Measurements from ENCODE around the gene SLC17A2. TPM values are rescaled to one million over a fixed set of nuclear protein-coding genes. Genes with fewer than 3 reads are reported as not detected.

The SLC17A2 gene
- total and polyA plus RNA-seq, 4 donors: not detected

DNA sequence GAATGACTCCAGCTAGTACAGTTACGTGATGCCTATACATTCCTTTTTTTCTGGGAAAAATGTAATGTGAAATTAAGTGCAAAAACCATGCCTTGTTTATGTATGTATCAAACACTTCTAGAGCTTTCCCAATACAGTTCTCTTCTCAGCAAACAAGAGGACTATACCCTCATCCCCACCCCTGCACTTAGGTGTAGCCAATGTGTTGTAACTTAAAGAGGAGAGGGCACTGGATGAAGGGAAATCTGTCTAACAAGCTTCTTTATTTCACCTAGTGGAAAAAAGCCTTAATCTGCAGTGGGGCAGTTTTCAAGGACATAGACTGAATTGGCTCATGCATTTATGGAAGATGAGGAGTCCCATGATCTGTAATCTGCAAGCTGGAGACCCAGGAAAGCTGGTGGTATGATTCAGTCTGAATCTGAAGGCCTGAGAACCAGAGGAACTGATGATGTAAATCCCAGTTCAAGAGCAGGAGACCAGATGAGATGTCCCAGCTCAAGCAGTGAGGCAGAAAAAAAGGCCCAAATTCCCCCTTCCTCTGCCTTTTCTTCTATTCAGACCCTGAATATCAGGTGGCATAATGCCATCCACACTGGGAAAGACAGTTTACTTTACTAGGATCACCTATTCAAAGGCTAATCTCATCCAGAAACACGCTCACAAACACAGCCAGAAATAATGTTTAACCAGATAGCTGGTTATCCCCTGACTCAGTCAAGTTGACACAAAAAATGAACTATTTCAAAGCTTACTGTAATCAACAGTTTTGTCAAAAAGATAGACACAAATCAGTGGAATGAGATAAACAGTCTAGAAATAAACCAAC is 30.7 kb downstream of the SLC17A2 start:
- no peak overlapping the region for H3K27ac ChIP-seq (ENCODE audit: low read depth in 1 of 2, low read length in 2 of 2)
- no peaks in the 10 kb centered on the region for H3K4me1 ChIP-seq (ENCODE audit: control insufficient read depth in 1 of 2, insufficient read depth in 2 of 2, low read length in 2 of 2)
- WGBS, 2 donors: 95 to 96% methylated on average over 2 of the region's 2 CpGs
- intact Hi-C loops (cut with DNase I): loop anchor here in 1 of 2 donors (10.0 kb wide), 1 partner anchor 185 kb away; no protein-coding TSS in a partner anchor
- no peaks in the 10 kb centered on the region for H3K27me3 ChIP-seq (ENCODE audit: control insufficient read depth in 1 of 2, insufficient read depth in 2 of 2, low read length in 1 of 2)
- DNase-seq (no peak), ATAC-seq (ENCODE audit: low FRiP score) (no peak)
- H3K4me3 ChIP-seq (ENCODE audit: low read length in 2 of 2): no peak overlapping the region
- no peaks in the 10 kb centered on the region for H3K36me3 ChIP-seq (ENCODE audit: control insufficient read depth in 1 of 2, insufficient read depth in 2 of 2, low read length in 1 of 2)
- no peaks in the 10 kb centered on the region for H3K9me3 ChIP-seq (ENCODE audit: control insufficient read depth, low read length)

DNA sequence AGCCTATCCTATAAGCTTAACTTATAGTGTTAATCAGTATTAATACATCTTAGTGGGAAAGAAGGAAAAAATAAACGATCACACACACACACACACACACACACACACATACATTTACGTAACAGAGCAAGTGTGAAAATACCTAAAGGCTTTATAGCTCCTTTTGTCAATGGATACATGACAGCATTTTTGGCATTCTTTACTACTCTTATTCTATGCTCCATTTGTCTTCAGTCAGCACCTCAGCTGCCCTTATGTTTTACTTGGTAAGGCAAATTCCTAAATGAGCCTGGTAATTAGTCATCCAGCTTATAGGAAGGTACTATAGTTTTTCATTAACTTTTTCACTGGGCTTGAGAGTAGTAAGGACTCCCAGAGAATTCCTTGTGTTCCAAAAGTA is 31.4 kb downstream of the SLC17A2 start:
- WGBS, 2 donors: 63 to 65% methylated on average over 2 of the region's 2 CpGs
- H3K4me3 ChIP-seq (ENCODE audit: low read length in 2 of 2): no peak overlapping the region
- H3K27ac ChIP-seq (ENCODE audit: low read depth in 1 of 2, low read length in 2 of 2): no peak overlapping the region
- H3K4me1 ChIP-seq (ENCODE audit: control insufficient read depth in 1 of 2, insufficient read depth in 2 of 2, low read length in 2 of 2): no peaks in the 10 kb centered on the region
- no peak for ATAC-seq (ENCODE audit: low FRiP score)
- H3K9me3 ChIP-seq (ENCODE audit: control insufficient read depth, low read length): no peaks in the 10 kb centered on the region
- intact Hi-C loops (cut with DNase I): loop anchor here in 1 of 2 donors (10.0 kb wide), 1 partner anchor 184 kb away; no protein-coding TSS in a partner anchor
- H3K36me3 ChIP-seq (ENCODE audit: control insufficient read depth in 1 of 2, insufficient read depth in 2 of 2, low read length in 1 of 2): no peaks in the 10 kb centered on the region
- no peak for DNase-seq
- no peaks in the 10 kb centered on the region for H3K27me3 ChIP-seq (ENCODE audit: control insufficient read depth in 1 of 2, insufficient read depth in 2 of 2, low read length in 1 of 2)

DNA sequence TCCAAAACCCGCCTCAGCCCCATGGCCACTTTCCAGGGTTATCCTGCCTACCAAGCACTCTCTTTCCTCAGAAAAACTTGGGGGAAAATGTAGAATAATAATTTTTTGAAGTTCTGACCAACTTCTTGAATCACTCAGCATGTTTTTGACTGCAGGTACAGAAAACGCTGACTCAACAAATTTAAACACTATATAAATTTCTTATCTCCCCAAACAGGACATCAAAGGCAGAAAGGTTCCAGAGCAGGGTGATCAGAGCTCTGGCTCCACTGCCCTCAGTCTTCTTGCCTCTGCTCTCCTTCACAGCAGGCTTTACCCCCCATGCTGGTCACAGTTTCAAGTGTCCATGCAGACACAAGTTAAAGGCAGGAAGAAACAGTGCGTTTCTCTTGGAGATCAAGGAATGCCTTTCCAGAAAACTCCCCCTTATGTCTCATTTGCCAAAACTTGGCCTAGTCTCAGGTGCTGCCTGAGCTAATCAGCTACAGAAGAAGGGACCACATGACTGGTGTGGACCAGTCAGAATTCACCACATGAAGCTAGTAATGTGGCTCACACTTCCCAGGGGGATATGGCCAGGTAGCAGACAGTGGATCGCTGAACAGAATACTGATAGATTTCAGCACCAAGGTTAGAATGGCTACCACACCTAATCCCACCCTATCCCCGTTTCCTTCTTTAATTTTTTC is 32.1 kb downstream of the SLC17A2 start:
- Histone ChIP-seq H3K27me3 (ENCODE audit: control insufficient read depth in 1 of 2, insufficient read depth in 2 of 2, low read length in 1 of 2) (no peaks in the 10 kb centered on the region), H3K4me1 (ENCODE audit: control insufficient read depth in 1 of 2, insufficient read depth in 2 of 2, low read length in 2 of 2) (no peaks in the 10 kb centered on the region), H3K27ac (ENCODE audit: low read depth in 1 of 2, low read length in 2 of 2) (no peak overlapping the region), H3K36me3 (ENCODE audit: control insufficient read depth in 1 of 2, insufficient read depth in 2 of 2, low read length in 1 of 2) (no peaks in the 10 kb centered on the region), H3K9me3 (ENCODE audit: control insufficient read depth, low read length) (no peaks in the 10 kb centered on the region), H3K4me3 (ENCODE audit: low read length in 2 of 2) (no peak overlapping the region)
- ATAC-seq (ENCODE audit: low FRiP score) (no peak), DNase-seq (no peak)
- intact Hi-C loops (cut with DNase I): loop anchor here in 1 of 2 donors (10.0 kb wide), 1 partner anchor 184 kb away; no protein-coding TSS in a partner anchor
- WGBS, 2 donors: 82 to 83% methylated on average over 5 of the region's 5 CpGs

DNA sequence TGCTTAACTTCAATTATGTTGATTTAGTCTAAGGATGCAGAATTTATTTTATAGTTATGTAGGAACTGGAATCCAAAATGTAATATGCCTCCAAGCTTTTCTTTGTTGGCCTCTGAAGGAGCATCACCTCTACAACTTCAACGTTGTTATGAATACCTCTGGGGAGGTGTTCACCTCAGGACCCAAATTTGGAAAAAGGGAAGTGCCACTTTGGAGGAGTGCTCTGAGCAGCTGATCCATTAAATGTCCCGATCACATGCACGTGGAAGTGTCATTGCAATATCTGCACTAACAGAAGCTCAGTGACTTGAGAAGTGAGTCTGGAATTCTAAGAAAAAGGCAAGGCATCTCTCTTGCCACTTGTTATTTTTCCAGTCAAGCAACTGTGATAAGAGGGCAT is 34.2 kb downstream of the SLC17A2 start:
- Histone ChIP-seq H3K4me1 (ENCODE audit: control insufficient read depth in 1 of 2, insufficient read depth in 2 of 2, low read length in 2 of 2) (no peaks in the 10 kb centered on the region), H3K4me3 (ENCODE audit: low read length in 2 of 2) (no peak overlapping the region), H3K36me3 (ENCODE audit: control insufficient read depth in 1 of 2, insufficient read depth in 2 of 2, low read length in 1 of 2) (no peaks in the 10 kb centered on the region), H3K27me3 (ENCODE audit: control insufficient read depth in 1 of 2, insufficient read depth in 2 of 2, low read length in 1 of 2) (no peaks in the 10 kb centered on the region), H3K9me3 (ENCODE audit: control insufficient read depth, low read length) (no peaks in the 10 kb centered on the region), H3K27ac (ENCODE audit: low read depth in 1 of 2, low read length in 2 of 2) (no peak overlapping the region)
- WGBS, 2 donors: 50 to 60% methylated on average over 3 of the region's 3 CpGs
- DNase-seq: no peak
- ATAC-seq (ENCODE audit: low FRiP score): no peak
- intact Hi-C loops (cut with DNase I): loop anchor here in 1 of 2 donors (10.0 kb wide), 1 partner anchor 181 kb away; no protein-coding TSS in a partner anchor

DNA sequence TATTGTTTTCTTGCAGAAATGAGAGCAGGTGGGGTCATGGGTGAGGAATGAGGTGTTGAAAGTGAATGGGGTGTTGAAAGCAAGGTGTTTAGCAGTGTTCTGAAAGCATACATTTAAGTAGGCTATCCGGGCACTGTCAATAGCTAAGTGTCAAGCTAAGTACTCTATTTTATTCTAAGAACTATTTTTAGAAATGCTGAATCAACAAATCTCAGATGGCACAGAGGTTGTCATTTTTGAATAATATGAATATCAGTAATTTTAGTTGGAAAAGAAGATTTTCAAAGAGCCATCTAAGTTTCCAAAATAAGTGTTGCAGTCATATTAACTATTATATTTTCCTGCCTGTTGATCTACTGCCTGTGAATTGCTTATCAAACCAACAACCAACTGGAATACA is 34.7 kb downstream of the SLC17A2 start:
- Histone ChIP-seq H3K27me3 (ENCODE audit: control insufficient read depth in 1 of 2, insufficient read depth in 2 of 2, low read length in 1 of 2) (no peaks in the 10 kb centered on the region), H3K36me3 (ENCODE audit: control insufficient read depth in 1 of 2, insufficient read depth in 2 of 2, low read length in 1 of 2) (no peaks in the 10 kb centered on the region), H3K4me1 (ENCODE audit: control insufficient read depth in 1 of 2, insufficient read depth in 2 of 2, low read length in 2 of 2) (no peaks in the 10 kb centered on the region), H3K9me3 (ENCODE audit: control insufficient read depth, low read length) (no peaks in the 10 kb centered on the region), H3K4me3 (ENCODE audit: low read length in 2 of 2) (no peak overlapping the region), H3K27ac (ENCODE audit: low read depth in 1 of 2, low read length in 2 of 2) (no peak overlapping the region)
- WGBS, 2 donors: 92 to 93% methylated on average over 1 of the region's 1 CpG
- ATAC-seq (ENCODE audit: low FRiP score) (no peak), DNase-seq (no peak)
- intact Hi-C loops (cut with DNase I): loop anchor here in 1 of 2 donors (10.0 kb wide), 1 partner anchor 181 kb away; no protein-coding TSS in a partner anchor

DNA sequence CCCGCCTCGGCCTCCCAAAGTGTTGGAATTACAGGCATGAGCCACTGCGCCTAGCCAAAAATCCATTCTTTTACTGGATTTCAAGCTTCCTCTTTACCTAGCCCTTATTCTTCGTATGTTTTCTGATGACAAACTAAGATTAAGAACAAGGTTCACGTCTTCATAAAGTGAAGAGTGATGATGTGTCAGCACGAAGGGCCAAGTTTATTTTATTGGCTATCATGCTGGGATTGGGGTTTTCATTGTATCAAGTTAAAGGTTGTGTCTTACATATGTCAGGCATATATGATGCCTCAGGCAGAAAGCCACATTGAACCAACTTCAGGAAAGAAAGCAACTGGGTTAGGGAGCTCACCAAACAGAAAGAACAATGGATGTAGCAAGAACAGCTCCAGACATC is 36.7 kb downstream of the SLC17A2 start:
- intact Hi-C loops (cut with DNase I): loop anchor here (5.0 to 10.0 kb wide), 2 partner anchors 106 to 179 kb away; no protein-coding TSS in a partner anchor
- Histone ChIP-seq H3K9me3 (ENCODE audit: control insufficient read depth, low read length) (no peaks in the 10 kb centered on the region), H3K36me3 (ENCODE audit: control insufficient read depth in 1 of 2, insufficient read depth in 2 of 2, low read length in 1 of 2) (no peaks in the 10 kb centered on the region), H3K4me1 (ENCODE audit: control insufficient read depth in 1 of 2, insufficient read depth in 2 of 2, low read length in 2 of 2) (no peaks in the 10 kb centered on the region), H3K4me3 (ENCODE audit: low read length in 2 of 2) (no peak overlapping the region), H3K27ac (ENCODE audit: low read depth in 1 of 2, low read length in 2 of 2) (no peak overlapping the region), H3K27me3 (ENCODE audit: control insufficient read depth in 1 of 2, insufficient read depth in 2 of 2, low read length in 1 of 2) (no peaks in the 10 kb centered on the region)
- WGBS, 2 donors: 87 to 89% methylated on average over 6 of the region's 6 CpGs
- no peak for ATAC-seq (ENCODE audit: low FRiP score)
- DNase-seq: no peak

DNA sequence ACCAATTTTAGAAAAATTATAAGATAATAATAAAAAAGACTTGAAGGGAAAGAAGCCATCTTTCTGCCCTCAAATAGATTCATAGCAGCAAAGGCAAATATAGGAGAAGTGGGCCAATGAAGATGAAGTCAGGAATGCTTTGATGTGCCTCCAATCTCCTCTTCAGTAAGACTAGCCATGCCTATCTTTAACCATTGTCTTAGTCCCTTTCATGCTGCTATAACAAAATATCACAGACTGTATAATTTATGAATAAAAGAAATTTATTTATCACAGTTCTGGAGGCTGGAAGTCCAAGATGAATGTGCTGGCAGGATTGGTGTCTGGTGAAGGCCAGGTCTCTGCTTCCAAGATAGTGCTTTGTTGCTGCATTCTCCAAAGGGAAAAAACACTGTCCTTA is 37.6 kb downstream of the SLC17A2 start:
- no peak for DNase-seq
- ATAC-seq (ENCODE audit: low FRiP score): no peak
- no peaks in the 10 kb centered on the region for H3K9me3 ChIP-seq (ENCODE audit: control insufficient read depth, low read length)
- no peaks in the 10 kb centered on the region for H3K4me1 ChIP-seq (ENCODE audit: control insufficient read depth in 1 of 2, insufficient read depth in 2 of 2, low read length in 2 of 2)
- H3K27ac ChIP-seq (ENCODE audit: low read depth in 1 of 2, low read length in 2 of 2): no peak overlapping the region
- H3K27me3 ChIP-seq (ENCODE audit: control insufficient read depth in 1 of 2, insufficient read depth in 2 of 2, low read length in 1 of 2): no peaks in the 10 kb centered on the region
- intact Hi-C loops (cut with DNase I): loop anchor here (5.0 to 10.0 kb wide), 2 partner anchors 106 to 178 kb away; no protein-coding TSS in a partner anchor
- H3K4me3 ChIP-seq (ENCODE audit: low read length in 2 of 2): no peak overlapping the region
- no peaks in the 10 kb centered on the region for H3K36me3 ChIP-seq (ENCODE audit: control insufficient read depth in 1 of 2, insufficient read depth in 2 of 2, low read length in 1 of 2)

DNA sequence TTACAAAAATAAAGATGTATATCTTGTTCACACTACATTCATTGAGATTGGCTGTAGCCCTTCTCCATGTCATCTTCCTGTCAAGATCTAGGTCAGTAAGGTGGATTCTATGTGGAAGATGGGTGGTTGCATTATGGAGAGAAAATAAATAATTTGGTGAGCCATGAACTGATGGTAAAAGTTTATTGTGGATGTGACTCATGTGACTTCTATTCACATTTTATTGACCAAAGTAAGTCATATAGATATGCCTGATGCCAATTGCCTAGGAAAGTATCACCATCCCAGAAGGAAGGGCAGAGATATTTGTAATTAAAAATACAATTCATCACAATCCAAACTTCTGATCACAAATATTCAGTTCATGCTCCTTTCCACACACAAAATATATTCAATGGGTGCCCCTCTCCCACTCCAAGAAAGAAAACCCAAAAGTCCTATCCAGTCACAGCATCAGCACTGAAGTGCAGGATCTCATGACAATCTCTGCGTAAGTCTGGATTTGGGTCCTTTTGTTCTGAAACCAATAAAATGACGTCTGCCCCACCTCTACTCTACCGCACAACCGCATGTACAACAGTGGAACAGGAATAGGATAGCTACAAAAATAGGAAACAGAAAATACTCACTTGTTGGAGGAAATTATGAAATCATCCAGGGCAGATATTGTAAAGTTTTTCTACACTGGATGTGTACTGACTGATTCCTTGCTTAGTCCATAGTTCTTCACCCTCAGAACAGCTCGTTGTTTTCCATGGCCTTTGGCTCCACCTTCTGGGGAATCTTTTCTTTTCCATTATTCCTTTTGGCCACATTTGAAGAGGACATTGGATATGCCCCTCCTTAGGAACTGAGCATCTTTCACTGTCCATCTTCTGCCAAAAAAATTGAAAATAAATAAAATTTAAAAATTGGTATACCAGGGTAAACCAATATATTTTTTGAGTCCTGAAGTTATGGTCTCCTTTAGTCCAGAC is 40.3 kb downstream of the SLC17A2 start:
- Histone ChIP-seq H3K4me1 (ENCODE audit: control insufficient read depth in 1 of 2, insufficient read depth in 2 of 2, low read length in 2 of 2) (no peaks in the 10 kb centered on the region), H3K36me3 (ENCODE audit: control insufficient read depth in 1 of 2, insufficient read depth in 2 of 2, low read length in 1 of 2) (no peaks in the 10 kb centered on the region), H3K27me3 (ENCODE audit: control insufficient read depth in 1 of 2, insufficient read depth in 2 of 2, low read length in 1 of 2) (no peaks in the 10 kb centered on the region), H3K4me3 (ENCODE audit: low read length in 2 of 2) (no peak overlapping the region), H3K9me3 (ENCODE audit: control insufficient read depth, low read length) (no peaks in the 10 kb centered on the region), H3K27ac (ENCODE audit: low read depth in 1 of 2, low read length in 2 of 2) (no peak overlapping the region)
- WGBS, 2 donors: 22 to 23% methylated on average over 5 of the region's 5 CpGs
- peak; percentile 65 for ATAC-seq (ENCODE audit: low FRiP score)
- no peak for DNase-seq
- intact Hi-C loops (cut with DNase I): loop anchor here (2.0 to 10.0 kb wide), 4 partner anchors 101 to 175 kb away; a partner anchor contains a TSS
